Ecto neural progenitor cell (in vitro differentiated cells): ENCODE results near the gene DTX3.

Experiments
- DNase-seq: peaks from one replicate; pipeline ENCODE4 v3.0.0-alpha.2; 2018; ENCODE audit warnings: low spot score

The DTX3 gene

DNA sequence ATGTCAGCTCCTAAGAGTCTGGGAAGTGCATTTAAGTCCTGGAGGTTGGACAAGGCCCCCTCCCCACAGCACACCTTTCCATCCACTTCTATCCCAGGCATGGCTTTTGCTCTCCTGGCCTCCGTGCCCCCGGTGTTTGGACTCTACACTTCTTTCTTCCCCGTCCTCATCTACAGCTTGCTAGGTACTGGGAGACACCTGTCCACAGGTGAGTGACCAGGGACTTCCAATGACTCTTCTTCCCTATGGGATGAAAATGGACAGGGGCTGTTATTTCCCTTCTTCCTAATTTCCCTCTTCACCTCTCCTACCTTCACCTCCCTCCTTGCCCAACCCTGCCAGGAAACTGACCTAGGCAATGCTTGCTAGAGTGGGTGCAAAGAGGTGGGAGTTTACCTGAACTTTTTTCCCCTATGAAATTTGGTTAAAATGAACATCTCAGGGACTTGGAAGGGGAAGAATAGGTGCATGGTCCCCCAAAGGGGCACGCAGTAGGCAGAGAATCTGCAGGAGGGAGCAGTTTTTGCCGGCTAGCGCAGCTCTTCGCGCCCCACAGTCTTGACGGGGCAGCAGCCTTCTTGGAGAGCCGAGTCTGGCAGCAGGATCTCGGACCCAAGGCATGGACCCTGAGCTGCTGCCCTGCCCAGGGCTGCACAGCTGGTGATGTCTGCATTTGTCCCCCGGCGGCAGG is 15.8 kb downstream of the DTX3 start:
- no peak for DNase-seq

DNA sequence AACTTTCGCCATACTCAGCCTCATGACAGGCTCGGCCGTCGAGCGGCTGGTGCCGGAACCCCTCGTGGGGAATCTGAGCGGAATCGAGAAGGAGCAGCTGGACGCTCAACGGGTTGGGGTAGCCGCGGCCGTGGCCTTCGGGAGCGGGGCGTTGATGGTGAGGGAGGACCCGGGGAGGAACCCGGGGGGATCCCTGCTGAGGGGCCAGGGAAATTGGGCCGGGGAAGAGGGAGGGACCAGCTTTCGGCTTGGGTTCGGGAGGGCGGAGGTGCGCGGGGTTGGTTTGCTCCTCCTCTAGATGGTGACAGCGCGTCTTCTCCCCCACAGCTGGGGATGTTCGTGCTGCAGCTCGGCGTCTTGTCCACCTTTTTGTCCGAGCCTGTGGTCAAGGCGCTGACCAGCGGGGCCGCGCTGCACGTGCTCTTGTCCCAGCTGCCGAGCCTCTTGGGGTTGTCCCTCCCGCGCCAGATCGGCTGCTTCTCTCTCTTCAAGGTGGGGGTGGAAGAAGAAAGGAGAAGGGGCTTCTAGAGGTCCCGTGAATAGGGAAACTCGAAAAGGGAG is 16.4 kb downstream of the DTX3 start:
- peak; percentile 68 for DNase-seq

DNA sequence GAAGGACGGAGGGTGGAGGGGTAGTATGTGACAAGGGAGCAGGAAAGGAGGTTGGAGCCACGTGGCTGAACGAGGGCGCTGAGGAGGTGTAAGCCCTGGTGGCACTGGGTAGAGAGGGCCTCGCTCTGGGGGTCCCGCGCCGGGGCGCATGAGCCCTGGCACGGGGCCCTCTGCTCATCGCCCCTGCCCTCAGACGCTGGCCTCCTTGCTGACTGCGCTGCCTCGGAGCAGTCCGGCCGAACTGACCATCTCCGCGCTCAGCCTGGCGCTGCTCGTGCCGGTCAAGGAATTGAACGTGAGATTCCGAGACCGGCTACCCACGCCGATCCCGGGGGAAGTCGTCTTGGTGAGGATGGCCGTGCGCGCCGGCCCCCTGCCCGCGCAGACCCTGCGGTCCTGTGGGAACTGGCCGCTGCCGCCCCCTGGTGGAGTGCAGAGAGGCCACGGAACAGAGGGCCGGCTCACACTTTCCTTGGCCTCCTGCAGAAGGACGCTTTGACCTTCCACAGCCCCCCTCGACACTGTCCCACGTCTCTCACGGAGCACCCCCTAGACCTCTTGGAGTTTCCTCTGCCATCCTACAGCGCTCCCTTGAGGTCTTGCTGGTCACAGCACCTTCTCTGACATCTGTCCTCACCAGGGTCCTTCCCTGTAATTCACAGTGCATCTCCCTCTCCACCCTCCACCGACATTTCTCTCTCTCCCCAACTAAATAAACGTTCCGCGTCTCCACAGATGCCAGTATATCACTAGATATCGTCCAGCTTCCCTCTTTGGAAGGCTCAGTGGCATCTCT is 17.1 kb downstream of the DTX3 start:
- DNase-seq, result peak; percentile 90

- DNase-seq, result peak; percentile 43
Observed at GRCh38 chr12:57622293-57623245, 17.9 kb downstream of the DTX3 start.

- DNase-seq, result peak; percentile 3
Observed at GRCh38 chr12:57623385-57623784, 18.8 kb downstream of the DTX3 start.

GRCh38 chr12:57623811-57624390 is 19.3 kb downstream of the DTX3 start:
- peak; percentile 44 for DNase-seq

DNA sequence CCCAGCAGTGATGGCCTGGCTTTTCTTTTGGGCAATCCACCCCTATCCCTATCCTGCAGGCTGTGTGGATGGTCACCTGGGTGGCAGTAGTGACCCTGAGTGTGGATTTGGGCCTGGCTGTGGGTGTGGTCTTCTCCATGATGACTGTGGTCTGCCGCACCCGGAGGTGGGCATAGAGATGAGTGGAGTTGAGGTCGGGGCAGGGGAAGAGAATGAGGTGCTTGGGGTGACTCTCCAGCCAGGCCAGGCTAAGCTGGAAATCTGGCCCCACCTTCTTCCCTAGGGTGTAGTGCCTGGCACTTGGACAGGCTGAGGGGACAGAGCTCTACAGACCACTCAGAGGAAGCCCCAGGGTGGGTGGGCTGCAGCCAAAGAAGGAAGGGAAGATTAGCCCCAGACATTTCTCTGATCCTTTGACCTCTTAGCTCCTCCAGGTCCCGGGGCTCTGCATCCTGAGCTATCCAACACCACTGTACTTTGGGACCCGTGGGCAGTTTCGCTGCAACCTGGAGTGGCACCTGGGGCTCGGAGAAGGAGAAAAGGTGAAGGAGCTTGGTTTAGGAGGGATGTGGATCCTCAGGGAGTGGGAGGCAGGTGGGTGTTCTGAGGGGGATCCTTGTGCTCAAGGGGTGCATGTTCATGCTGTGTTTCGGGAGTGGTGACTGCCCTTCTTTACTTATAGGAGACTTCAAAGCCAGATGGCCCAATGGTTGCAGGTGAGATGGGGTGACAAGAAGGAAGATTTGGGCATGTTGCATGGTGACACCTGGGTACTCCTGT is 20.0 kb downstream of the DTX3 start:
- peak; percentile 39 for DNase-seq

- DNase-seq, result peak; percentile 45
Observed at GRCh38 chr12:57625261-57626032, 20.8 kb downstream of the DTX3 start.

GRCh38 chr12:57626111-57626920 is 21.7 kb downstream of the DTX3 start:
- DNase-seq, result peak; percentile 44

- no peak for DNase-seq
Observed at GRCh38 chr12:57626921-57627445, 22.4 kb downstream of the DTX3 start.

- peak; percentile 74 for DNase-seq
Observed at GRCh38 chr12:57627501-57628279, 23.1 kb downstream of the DTX3 start.

- DNase-seq, result no peak
Observed at GRCh38 chr12:57628280-57629191, 23.9 kb downstream of the DTX3 start.

DNA sequence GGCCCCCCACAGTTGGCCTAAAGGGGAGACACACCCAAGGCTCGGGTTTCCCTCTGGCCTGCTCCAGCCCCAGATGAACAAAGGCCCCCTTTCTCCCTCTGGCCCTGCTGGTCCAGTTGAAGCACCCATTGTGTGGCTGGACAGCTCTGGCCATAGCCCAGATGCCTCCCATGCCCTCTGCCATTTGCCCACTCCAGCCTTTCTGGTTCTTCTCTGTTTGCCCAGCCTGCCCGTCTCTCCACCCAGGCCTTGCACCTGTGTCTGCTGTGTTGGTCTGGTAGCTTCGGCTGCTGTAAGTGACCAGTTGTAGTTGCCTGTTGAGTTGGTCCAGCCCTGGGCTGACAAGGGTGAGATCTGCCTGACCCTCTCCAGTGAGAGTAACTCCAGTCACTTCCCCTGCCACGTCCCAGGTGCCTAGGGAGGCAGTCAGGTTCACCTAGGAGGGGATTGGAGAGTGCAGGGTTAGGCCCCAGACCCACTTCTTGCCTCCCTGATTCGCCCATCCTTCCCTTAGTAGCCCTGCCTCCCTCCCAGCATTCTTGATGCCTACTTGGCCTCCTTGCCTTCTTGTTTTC is 25.4 kb downstream of the DTX3 start:
- no peak for DNase-seq

DNA sequence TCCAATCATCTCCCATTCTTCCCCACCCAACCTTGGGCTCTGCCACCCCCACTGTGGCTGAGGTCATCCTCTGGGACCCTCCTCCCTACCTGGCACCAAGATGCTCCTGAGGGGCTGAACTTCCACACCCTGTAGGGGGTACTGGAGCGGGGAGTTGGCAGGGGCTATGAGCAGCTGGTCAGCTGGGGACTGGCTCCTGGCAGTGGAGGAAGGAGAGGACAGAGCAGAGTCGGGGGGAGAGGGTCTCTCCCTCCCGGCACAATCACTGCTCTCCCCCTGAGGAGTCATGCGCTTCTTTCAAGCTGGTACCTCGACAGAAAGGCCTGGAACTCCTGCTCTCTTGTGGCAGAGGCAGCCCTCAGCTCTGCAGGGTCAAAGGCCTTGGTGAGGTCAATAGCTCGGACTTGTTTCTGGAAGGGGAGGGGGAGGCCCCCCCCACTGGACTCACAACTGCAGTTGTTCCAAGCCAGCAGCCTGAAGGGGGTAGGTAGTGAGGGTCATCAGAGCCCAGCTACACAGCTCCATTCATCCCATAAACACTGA is 26.3 kb downstream of the DTX3 start:
- DNase-seq, result peak; percentile 54

DNA sequence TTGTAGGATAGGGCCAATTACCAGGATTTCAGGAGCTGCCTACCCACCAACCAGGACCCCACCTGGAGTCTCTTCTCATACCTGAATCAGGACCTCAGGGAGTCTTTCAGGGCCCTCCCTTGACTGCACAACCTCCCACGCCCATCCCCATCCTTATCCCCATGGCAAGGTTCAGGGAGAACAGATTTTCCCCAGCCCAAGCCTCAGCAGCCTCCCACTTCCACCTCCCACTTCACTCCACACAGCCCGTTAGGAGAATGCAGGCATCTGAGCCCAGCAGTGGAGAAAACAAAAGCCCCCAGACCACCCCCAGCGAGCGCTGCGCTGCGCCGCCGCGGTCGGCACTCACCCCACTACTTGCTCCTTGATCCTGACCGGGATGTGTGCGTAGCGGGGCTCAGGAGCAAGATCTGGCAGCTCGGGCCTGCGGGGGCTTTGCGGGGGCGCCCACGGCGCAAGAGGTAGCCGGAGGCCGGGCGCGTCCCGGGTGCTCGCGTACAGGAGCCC is 27.0 kb downstream of the DTX3 start:
- peak; percentile 61 for DNase-seq
